SH-SY5Y (cell line): ENCODE data around the gene KNG1.

ENCODE experiments used
- GATA2 ChIP-seq: IDR thresholded peaks from 2 replicates; pipeline ENCODE4 v1.6.1; 2011; ENCODE audit warnings: mild to moderate bottlenecking, low read depth, low read length
- GATA3 ChIP-seq: IDR thresholded peaks from 2 replicates; pipeline ENCODE4 v1.6.1; 2011; ENCODE audit warnings: low read depth, mild to moderate bottlenecking, low read length, moderate library complexity

- TF ChIP-seq GATA3, result no peak
- no peak for TF ChIP-seq GATA2
These were observed 19.6 kb upstream of the KNG1 start for GRCh38 chr3:186697510-186697909.
